Measurements from ENCODE around the gene BET1. TPM values are rescaled to one million over a fixed set of nuclear protein-coding genes. Genes with fewer than 3 reads are reported as not detected.

BET1 gene, protein sequence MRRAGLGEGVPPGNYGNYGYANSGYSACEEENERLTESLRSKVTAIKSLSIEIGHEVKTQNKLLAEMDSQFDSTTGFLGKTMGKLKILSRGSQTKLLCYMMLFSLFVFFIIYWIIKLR
- 17.8 and 25.0 TPM in 2 replicates for total RNA-seq

DNA sequence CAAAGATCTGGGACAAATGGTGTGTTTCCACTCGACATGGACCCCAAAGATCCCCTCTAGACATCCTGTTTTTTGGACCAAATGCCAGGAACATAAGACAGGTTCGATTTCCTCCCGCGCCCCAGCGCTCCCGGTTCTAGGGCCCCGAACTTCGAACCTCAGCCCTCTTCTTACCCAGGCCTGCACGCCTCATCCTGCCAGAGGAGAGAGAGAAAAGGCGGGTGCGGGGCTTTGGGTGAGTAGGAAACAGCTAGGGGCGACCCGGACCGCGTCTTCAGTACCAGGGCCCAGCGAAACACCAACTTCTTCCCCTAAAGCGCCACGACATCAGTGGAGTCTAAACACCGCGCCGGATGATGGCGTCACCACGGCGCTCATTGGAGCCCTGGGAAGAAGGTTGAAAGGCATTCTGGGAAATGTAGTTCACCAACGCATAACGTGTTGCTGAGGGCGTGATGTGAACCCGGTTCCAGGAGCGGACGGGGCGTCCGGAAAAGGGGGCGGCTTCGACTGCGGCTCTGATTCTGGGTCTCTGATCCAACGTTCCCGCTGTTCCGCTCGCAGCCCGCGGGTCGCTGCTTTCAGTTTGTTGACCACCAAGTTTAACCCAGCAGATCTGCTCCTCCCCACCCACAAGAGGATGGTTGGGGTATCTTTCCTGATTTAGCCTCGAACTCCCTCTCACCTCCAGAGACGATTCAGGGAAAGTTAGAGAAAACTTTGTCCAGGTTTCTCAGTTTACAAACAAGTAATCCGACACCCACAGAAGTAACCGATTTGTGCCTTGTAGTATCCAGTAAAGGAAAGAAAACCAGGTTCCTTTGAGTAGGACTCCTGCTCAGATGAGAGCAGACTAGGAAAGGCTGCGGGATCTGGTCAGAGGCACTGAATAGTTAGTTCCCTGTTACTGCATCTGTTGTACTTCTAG is at the start of gene BET1:
BET1 (minus strand) TSS at position 332 of the 928 bp plus-strand sequence; CDS start at position 193, 139 bp downstream.

Other genes starting within 250 kb of the BET1 start
- gene TFPI2, start 113.6 kb downstream of the BET1 start, total RNA-seq: 80.9 and 98.0 TPM in 2 replicates
- not detected in 2 replicates for gene GNGT1, start 97.8 kb downstream of the BET1 start, total RNA-seq
- gene GNG11, start 82.6 kb downstream of the BET1 start, total RNA-seq: 1.1 and 1.5 TPM in 2 replicates

All from airway epithelial cell (primary cell).